HG02973 (cell line): ENCODE measurements around the gene KLHL8.

Experiments
- ATAC-seq: cut with Tn5 transposase; IDR thresholded peaks from one replicate; pipeline ENCODE4 v1.9.1; 2021; ENCODE audit warnings: moderate library complexity; ENCODE audit not compliant: unreplicated experiment

The KLHL8 gene

GRCh38 chr4:87220094-87220822 is at the start of gene KLHL8:
Gene KLHL8 (minus strand): TSS chr4:87220618. CDS start chr4:87195539, 25,079 bp downstream.
- ATAC-seq = peak; percentile 88

DNA sequence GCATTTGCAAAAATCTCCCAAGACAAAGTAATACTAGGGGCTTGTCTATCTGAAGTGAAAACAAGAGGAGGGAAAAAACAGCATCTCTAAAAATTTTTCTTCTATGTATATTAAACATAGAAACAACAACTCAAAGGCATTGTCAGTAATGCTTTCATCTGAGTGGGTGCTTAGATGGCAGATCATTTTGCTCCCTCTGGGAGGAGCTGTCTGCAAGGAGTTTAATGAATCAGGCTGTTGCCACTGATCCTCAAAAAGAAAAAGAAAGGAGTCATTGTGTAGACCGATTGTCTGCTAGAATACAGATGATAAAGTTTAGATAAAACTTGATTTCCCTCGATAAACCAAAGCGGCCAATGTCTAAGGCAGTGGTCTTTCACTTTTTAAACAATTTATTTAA is 49.7 kb upstream of the KLHL8 start:
- no peak for ATAC-seq

DNA sequence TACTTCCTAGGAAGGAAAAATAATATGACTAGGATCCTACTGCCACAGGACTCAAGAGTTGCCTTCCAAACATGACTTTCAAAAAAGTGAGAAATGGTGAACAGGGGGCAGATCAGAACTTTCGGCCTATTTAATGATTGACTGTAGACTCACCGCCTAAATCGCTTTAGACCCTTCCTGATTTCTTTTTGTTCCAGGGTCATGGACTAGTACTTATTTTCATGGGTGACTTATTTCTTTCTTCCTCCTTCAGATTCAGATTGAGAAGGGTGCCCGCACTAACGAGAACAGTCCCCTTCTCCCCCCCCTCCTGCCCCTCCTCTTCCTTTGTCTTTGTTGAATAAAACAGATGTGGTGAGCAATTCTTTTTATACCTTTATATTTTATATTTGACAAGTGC is 48.0 kb upstream of the KLHL8 start:
- no peak for ATAC-seq

GRCh38 chr4:87266986-87267385 is 46.6 kb upstream of the KLHL8 start:
- no peak for ATAC-seq

DNA sequence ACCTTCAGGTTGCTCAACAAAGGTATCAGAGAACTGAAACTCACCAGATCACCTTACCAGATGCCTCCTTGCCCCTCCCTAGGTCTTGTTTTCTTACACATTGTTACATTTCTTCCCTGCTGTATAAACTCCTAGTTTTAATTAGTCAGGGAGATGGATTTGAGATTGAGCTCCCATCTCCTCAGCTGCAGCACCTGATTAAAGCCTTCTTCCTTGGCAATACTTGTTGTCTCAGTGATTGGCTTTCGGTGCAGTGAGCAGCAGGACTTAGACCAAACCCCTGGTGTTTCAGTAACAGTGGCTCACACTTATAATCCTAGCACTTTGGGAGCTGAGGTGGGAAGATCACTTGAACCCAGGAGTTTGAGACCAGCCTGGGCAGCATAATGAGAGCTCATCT is 42.5 kb upstream of the KLHL8 start:
- no peak for ATAC-seq

- no peak for ATAC-seq
These were observed 40.1 kb upstream of the KLHL8 start for GRCh38 chr4:87260477-87260876.

- no peak for ATAC-seq
These were observed 38.3 kb upstream of the KLHL8 start for GRCh38 chr4:87258677-87259076.

- no peak for ATAC-seq
These were observed 37.1 kb upstream of the KLHL8 start for GRCh38 chr4:87257523-87257922.

DNA sequence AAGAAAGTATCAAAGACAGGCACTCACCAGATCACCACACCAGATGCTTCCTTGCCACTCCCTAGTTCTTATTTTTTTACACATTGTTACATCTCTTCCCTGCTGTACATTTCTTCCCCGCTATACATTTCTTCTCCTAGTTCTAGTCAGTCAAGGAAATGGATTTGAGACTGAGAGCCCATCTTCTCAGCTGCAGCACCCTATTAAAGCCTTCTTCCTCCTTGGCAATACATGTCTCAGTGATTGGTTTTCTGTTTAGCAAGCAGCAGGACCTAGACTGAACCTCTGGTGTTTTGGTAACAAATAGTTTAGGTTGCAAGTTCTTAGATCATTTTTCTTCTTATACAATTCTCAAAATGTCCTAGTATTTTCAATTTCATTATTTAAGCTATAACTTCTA is 35.3 kb upstream of the KLHL8 start:
- ATAC-seq = no peak

- no peak for ATAC-seq
These were observed 30.7 kb upstream of the KLHL8 start for GRCh38 chr4:87251106-87251505.

DNA sequence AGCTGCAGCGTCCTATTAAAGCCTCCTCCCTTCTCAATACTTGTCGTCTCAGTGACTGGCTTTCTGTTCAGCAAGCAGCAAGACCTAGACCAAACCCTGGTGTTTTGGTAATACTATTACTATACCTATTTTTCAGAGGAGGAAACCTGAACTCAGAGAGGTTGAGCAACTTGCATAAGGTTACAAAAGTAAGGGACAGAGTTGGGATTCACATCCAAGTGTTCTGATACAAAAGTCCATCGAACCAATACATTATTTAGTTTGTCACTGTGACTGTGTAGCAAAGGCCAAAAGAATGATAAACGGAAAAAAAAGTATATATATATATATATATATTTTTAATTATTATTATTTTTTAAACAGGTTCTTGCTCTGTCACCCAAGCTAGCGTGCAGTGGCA is 29.9 kb upstream of the KLHL8 start:
- ATAC-seq = no peak

- no peak for ATAC-seq
These were observed 29.1 kb upstream of the KLHL8 start for GRCh38 chr4:87249332-87250019.

GRCh38 chr4:87243426-87244053 is 23.1 kb upstream of the KLHL8 start:
- ATAC-seq = no peak

DNA sequence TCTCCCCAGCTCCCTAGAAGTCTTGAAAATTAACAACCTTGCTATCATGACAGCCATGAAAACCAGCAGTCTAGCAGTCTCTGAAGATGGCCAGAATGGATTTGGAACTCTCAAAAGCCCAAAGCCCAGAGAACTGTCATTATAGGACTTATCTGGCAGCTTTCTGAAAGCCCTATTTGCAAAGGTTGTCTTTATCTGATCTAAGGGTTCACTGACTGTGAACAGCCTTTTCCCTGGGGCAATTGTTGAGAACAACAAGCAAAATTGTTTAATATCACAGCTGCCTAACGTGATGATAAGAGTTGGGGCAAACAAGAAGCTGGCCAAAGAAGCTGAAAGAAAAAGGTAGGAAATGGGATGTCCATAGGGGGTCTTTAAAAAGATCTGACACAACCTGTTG is 20.9 kb upstream of the KLHL8 start:
- no peak for ATAC-seq

DNA sequence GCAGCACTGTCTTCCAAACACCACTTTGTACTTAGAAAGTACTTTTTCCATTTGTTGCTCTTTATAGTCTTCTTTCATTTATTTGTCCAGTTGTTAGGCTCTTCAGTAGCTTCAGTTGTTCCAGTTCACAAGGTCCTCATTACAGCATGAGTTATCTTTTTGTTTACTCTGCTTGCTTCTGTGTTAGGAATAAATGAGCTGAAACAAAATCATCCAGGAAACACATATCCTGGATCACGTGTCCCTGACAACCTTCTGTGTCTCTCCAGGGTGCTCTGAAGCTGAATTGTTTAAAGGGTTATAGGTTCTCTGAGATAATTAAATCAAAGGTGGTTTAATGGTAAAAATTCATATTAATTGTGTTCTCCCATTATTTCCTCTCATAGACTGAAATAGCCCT is 19.9 kb upstream of the KLHL8 start:
- ATAC-seq = no peak

DNA sequence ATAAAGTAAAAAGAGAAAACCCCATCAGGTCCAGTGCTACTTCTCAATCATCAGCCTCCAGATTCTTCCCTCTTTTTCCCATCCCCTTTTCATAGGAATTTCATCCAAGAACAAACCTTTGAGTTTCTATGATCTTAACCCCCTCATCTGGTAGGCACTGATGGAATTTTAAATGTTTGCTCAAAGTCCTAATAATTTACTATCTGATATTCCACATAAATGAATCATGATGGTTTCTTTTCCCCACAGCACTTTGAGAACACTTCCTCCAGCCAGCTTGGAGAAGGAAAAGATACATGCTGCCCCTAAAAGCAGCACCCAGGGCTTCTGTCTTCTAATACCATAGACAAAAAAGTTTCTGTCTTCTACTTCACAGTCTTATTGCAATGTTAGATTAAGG is 19.4 kb upstream of the KLHL8 start:
- ATAC-seq = no peak

GRCh38 chr4:87239194-87239593 is 18.8 kb upstream of the KLHL8 start:
- no peak for ATAC-seq

GRCh38 chr4:87236861-87237260 is 16.4 kb upstream of the KLHL8 start:
- no peak for ATAC-seq

DNA sequence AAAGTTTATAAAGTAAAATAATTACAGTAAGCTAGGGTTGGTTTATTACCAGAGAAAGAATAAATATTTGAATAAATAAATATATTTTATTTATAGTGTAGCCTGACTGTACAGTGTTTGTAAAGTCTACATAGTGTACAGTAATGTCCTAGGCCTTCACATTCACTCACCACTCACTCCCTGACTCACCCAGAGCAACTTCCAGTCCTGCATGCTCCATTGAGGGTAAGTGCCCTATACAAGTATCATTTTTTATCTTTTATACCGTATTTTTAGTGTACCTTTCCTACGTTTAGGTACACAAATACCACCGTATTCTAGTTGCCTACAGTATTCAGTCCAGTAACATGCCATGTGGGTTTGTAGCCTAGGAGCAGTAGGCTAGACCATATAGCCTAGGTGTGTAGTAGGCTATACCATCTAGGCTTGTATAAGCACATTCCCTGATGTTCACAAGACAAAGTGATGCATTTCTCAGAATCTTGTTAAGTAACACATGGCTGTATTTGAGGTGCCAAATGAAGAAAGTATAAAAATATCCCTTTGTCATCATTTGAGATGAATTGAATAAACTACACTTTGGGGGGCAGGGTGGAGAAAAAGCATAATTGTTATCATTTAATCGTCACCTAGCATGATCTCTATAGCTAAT is 14.7 kb upstream of the KLHL8 start:
- no peak for ATAC-seq

DNA sequence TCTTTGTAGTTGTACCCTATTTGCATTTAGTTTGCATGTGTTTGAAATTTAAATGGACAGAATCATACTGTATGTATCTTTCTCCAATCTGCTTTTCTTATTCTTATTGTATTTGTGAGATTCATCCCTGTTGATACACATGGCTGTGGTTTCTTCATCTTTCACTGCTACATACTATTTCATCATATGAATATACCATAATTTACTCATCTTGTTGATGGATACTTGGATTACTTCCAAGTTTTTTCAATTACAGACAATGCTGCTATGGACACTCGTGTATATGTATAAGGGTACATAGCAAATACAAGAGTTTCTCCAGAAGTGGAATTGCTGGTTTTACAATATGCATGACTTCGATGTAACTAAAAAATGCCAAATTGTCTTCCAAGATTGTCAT is 11.8 kb upstream of the KLHL8 start:
- ATAC-seq = no peak

DNA sequence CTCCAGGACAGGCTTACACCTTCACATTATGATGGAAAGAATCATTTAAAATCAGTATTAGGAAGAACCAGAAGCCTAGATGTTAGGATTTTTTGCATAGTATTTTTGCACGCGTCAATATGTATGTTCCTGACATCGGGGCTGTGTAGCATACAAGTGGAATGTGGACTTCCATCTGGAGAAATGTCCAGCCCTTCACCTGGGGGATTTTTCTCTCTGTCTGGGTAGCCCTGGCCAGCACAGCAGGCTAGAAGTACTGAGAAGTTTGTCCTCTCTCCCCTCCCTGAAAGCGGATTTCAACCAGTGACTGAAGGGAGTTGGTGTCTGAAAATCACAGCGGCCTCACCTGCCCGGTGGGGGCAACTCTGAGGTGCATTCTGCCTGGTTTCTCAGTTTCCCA is 10.4 kb upstream of the KLHL8 start:
- ATAC-seq = no peak

DNA sequence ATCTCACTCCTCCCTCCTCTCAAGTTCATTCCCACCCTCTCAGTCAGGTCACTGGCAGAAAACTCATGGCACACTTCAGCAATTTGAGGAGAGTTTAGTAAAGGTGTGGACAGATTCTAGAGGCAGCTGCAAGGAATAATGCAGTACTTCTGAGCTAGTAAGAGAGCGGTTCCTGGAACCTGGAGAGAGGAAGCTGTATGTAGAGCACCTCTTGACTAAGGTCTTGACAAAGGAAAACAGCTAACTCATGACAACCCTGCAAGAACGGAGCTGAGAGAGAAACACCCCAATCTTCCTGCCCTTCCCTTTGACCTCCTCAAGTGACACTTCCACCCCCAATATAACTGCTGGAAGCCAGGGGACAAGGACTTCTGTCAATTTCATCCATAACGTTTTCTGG is 9.6 kb upstream of the KLHL8 start:
- ATAC-seq = no peak
